Measurements from ENCODE around the gene PELI2.

The PELI2 gene

GRCh38 chr14:56342494-56342942, 224.3 kb downstream of the PELI2 start:
- no peak for DNase-seq (ENCODE audit: low read depth)

GRCh38 chr14:56349960-56350359, 231.7 kb downstream of the PELI2 start:
- no peak for DNase-seq (ENCODE audit: low read depth)
